Right atrium auricular region (tissue), 2 donors: ENCODE data around the gene WDR64. TPM values are rescaled to one million over a fixed set of nuclear protein-coding genes. Genes with fewer than 3 reads are reported as not detected.
A peak's percentile ranks its signal among the peaks of the same experiment; 100 is the strongest.

ENCODE experiments used
- DNase-seq: peaks from one replicate; pipeline ENCODE4 v3.0.0-alpha.2; 2019; ENCODE audit warnings: low spot score
- H3K27ac ChIP-seq, 2 donors: fragments of 200-600 bp; sonication (generic); 1 replicate in 1 of 2; 2 replicates in 1 of 2; pipeline ENCODE4 v1.5.1; 2016 to 2019
- H3K27me3 ChIP-seq, 2 donors: fragments of 200-600 bp; sonication (generic); one replicate each; pipeline versions ENCODE4 v1.5.1 to v1.6.0; 2017 to 2019
- H3K36me3 ChIP-seq: fragments of 200-600 bp; sonication (generic); one replicate; pipeline ENCODE4 v1.5.1; 2016
- H3K4me1 ChIP-seq, 2 donors: fragments of 200-600 bp; sonication (generic); one replicate each; pipeline versions ENCODE4 v1.5.1 to v1.6.0; 2017 to 2019
- H3K4me3 ChIP-seq, 2 donors: fragments of 200-600 bp; sonication (generic); 1 replicate in 1 of 2; 2 replicates in 1 of 2; pipeline ENCODE4 v1.5.1; 2017 to 2019; ENCODE audit warnings: mild to moderate bottlenecking in 1 of 2, moderate library complexity in 1 of 2
- H3K9me3 ChIP-seq, 2 donors: fragments of 200-600 bp; sonication (generic); one replicate each; pipeline ENCODE4 v1.5.1; 2019
- CTCF ChIP-seq, 2 donors: fragments of 200-600 bp; sonication (generic); IDR thresholded peaks; one replicate each; pipeline ENCODE4 v1.5.1; 2019; ENCODE audit warnings: antibody characterized with exemption in 2 of 2
- total RNA-seq, 2 donors: library from RNA; depleted of rRNA; stranded (reverse); fragments of >200 nt; gene quantifications; one replicate each; pipeline ENCODE4 v1.1.0, GENCODE V29; 2016

Gene WDR64
- total RNA-seq, 2 donors from 2014 or later, result not detected

- no peak for DNase-seq
- peaks cover 0 to 9% of the 10 kb centered on the region in 2 donors for H3K4me1 ChIP-seq
- no peak overlapping the region for H3K4me3 ChIP-seq
- TF ChIP-seq CTCF (IDR thresholded peaks at IDR 0.05), result no peak
- no peak overlapping the region for H3K27ac ChIP-seq
- H3K27me3 ChIP-seq, result no peaks in the 10 kb centered on the region
- no peaks in the 10 kb centered on the region for H3K9me3 ChIP-seq
- no peaks in the 10 kb centered on the region for H3K36me3 ChIP-seq
Measured at GRCh38 chr1:241844593-241844992, 192.5 kb downstream of the WDR64 start.

GRCh38 chr1:241846375-241846774, 194.3 kb downstream of the WDR64 start:
- TF ChIP-seq CTCF (IDR thresholded peaks at IDR 0.05), result no peak
- no peak overlapping the region for H3K27ac ChIP-seq
- no peak overlapping the region for H3K4me3 ChIP-seq
- peaks cover 0 to 9% of the 10 kb centered on the region in 2 donors for H3K4me1 ChIP-seq
- no peaks in the 10 kb centered on the region for H3K36me3 ChIP-seq
- no peak for DNase-seq
- H3K27me3 ChIP-seq, result no peaks in the 10 kb centered on the region
- H3K9me3 ChIP-seq, result no peaks in the 10 kb centered on the region

GRCh38 chr1:241846862-241847539, 194.9 kb downstream of the WDR64 start:
- Histone ChIP-seq H3K4me1 (peaks cover 0 to 9% of the 10 kb centered on the region in 2 donors), H3K36me3 (no peaks in the 10 kb centered on the region), H3K9me3 (no peaks in the 10 kb centered on the region), H3K4me3 (peak overlapping the region in 1 of 2 donors; percentile 72), H3K27me3 (no peaks in the 10 kb centered on the region), H3K27ac (peak overlapping the region in 1 of 2 donors; percentile 97)
- TF ChIP-seq CTCF (IDR thresholded peaks at IDR 0.05), result no peak
- no peak for DNase-seq

- TF ChIP-seq CTCF (IDR thresholded peaks at IDR 0.05), result no peak
- Histone ChIP-seq H3K4me1 (peaks cover 0 to 9% of the 10 kb centered on the region in 2 donors), H3K27me3 (no peaks in the 10 kb centered on the region), H3K27ac (peak overlapping the region; percentile 94 to 97), H3K9me3 (no peaks in the 10 kb centered on the region), H3K4me3 (peak overlapping the region; percentile 72 to 81), H3K36me3 (no peaks in the 10 kb centered on the region)
- no peak for DNase-seq
Measured at GRCh38 chr1:241847540-241847795, 195.4 kb downstream of the WDR64 start.

- TF ChIP-seq CTCF (IDR thresholded peaks at IDR 0.05), result peak in 1 of 2 donors; percentile 55
- Histone ChIP-seq H3K4me1 (peaks cover 0 to 9% of the 10 kb centered on the region in 2 donors), H3K36me3 (no peaks in the 10 kb centered on the region)
Measured at GRCh38 chr1:241847796-241848685, 196.0 kb downstream of the WDR64 start, which contains the start of gene EXO1. TSS of gene EXO1 (plus strand) at chr1:241848204. CDS start at chr1:241850426, 2,222 bp downstream.

More at GRCh38 chr1:241847796-241848685, 196.0 kb downstream of the WDR64 start, which contains the start of gene EXO1:
- Histone ChIP-seq H3K27me3 (no peaks in the 10 kb centered on the region), H3K27ac (peak within 1 kb of the TSS; percentile 94 to 97), H3K4me3 (peak within 1 kb of the TSS; percentile 72 to 81), H3K9me3 (no peaks in the 10 kb centered on the region)
- peak; percentile 87 for DNase-seq
